ENCODE results near the gene UTP11.
A peak's percentile ranks its signal among the peaks of the same experiment; 100 is the strongest.

UTP11 gene

DNA sequence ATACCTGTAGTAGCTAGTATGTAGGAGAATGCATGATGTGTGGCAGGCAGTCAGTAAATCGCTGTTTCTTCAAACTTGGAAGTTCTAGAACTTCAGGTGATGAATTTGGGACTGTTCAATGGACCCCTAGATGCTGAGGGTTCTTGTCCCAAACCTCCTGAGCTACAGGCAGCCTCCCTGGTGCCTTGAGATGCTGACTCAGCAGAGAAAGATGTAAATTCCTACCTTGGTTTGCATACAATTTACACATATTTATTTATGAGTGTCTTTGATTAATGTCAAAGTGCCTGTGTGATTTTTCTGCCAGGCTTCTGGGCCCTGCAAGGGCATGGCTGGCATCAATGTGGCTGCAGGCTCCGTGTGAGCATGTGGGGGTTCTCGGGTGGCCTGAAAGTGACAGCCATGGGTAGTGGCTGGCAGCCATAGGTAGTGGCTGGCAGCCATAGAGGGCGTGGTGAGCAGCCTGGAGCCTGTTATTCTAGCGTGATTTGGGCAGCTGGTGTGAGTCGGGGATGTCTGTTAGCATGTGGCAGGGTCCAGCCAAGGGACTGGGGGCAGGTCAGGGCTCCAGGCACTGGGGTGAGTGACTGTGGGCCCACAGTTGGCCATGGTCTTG lies 47.2 kb downstream of the UTP11 start:
- WGBS (ENCODE audit: extremely low coverage, insufficient coverage, low lambda C conversion rate) = no CpG with 5 or more reads among the region's 6 CpGs
- no peak for DNase-seq
- H3K4me1 ChIP-seq (ENCODE audit: control insufficient read depth, low read depth, low read length) = peaks cover 2% of the 10 kb centered on the region

DNA sequence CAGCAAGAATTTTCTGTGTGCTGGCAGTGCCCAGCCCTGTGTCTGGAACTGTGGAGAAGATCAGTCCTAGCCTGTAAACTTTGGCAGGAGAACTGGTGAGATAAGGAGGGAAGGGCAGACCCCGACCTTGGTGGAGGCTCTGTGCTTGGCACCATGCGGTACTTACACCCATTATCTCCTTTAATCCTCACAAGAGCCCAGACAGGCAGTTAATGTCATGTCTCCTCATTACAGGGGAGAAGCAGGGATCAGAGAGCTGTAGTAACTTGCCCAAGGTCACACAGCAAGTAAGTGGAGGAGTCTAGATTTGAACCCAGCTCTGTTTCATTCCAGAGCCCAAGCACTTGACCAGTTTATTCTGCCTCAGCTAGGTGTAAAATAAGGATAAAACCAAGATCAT lies 48.0 kb downstream of the UTP11 start:
- Histone ChIP-seq H3K27ac (ENCODE audit: low read depth, low read length) (no peak overlapping the region), H3K79me2 (ENCODE audit: control insufficient read depth, insufficient read depth, low read length) (no peaks in the 10 kb centered on the region), H3K56ac (ENCODE audit: low read length) (no peak overlapping the region), H3K4me1 (ENCODE audit: control insufficient read depth, low read depth, low read length) (peaks cover 2% of the 10 kb centered on the region), H3K27me3 (ENCODE audit: insufficient read depth, low read length, poor library complexity) (no peaks in the 10 kb centered on the region), H4K8ac (ENCODE audit: low read depth, low read length) (no peak overlapping the region), H4K5ac (ENCODE audit: low read length) (no peak overlapping the region), H2BK5ac (ENCODE audit: low read length) (no peak overlapping the region), H2BK120ac (ENCODE audit: low read depth, low read length) (no peak overlapping the region), H3K9ac (ENCODE audit: low read length) (no peak overlapping the region), H3K4ac (ENCODE audit: low read depth, low read length) (no peak overlapping the region), H2AK5ac (ENCODE audit: low read length) (no peak overlapping the region), H3K23ac (ENCODE audit: low read length) (no peak overlapping the region), H3K18ac (ENCODE audit: low read length) (no peak overlapping the region), H3K36me3 (ENCODE audit: control insufficient read depth, insufficient read depth, low read length) (no peaks in the 10 kb centered on the region), H3K4me2 (ENCODE audit: low read length) (no peak overlapping the region), H3K4me3 (ENCODE audit: low read length) (no peak overlapping the region), H3K79me1 (ENCODE audit: low read length) (no peaks in the 10 kb centered on the region), H2BK15ac (replicated peaks; ENCODE audit: low read depth) (no peak overlapping the region)
- WGBS (ENCODE audit: extremely low coverage, insufficient coverage, low lambda C conversion rate) = no CpG with 5 or more reads among the region's 2 CpGs
- no peak for DNase-seq

More for the DNA sequence above, 47.2 kb downstream of the UTP11 start:
- Histone ChIP-seq H3K4ac (ENCODE audit: low read depth, low read length) (no peak overlapping the region), H3K23ac (ENCODE audit: low read length) (no peak overlapping the region), H4K8ac (ENCODE audit: low read depth, low read length) (no peak overlapping the region), H3K18ac (ENCODE audit: low read length) (no peak overlapping the region), H3K9ac (ENCODE audit: low read length) (no peak overlapping the region), H3K79me2 (ENCODE audit: control insufficient read depth, insufficient read depth, low read length) (no peaks in the 10 kb centered on the region), H3K4me2 (ENCODE audit: low read length) (no peak overlapping the region), H3K36me3 (ENCODE audit: control insufficient read depth, insufficient read depth, low read length) (no peaks in the 10 kb centered on the region), H2BK15ac (replicated peaks; ENCODE audit: low read depth) (no peak overlapping the region), H2BK120ac (ENCODE audit: low read depth, low read length) (no peak overlapping the region), H3K4me3 (ENCODE audit: low read length) (no peak overlapping the region), H2AK5ac (ENCODE audit: low read length) (no peak overlapping the region), H3K27me3 (ENCODE audit: insufficient read depth, low read length, poor library complexity) (no peaks in the 10 kb centered on the region), H3K79me1 (ENCODE audit: low read length) (no peaks in the 10 kb centered on the region), H3K56ac (ENCODE audit: low read length) (peak overlapping the region; percentile 36), H2BK5ac (ENCODE audit: low read length) (no peak overlapping the region), H4K5ac (ENCODE audit: low read length) (no peak overlapping the region), H3K27ac (ENCODE audit: low read depth, low read length) (no peak overlapping the region)

DNA sequence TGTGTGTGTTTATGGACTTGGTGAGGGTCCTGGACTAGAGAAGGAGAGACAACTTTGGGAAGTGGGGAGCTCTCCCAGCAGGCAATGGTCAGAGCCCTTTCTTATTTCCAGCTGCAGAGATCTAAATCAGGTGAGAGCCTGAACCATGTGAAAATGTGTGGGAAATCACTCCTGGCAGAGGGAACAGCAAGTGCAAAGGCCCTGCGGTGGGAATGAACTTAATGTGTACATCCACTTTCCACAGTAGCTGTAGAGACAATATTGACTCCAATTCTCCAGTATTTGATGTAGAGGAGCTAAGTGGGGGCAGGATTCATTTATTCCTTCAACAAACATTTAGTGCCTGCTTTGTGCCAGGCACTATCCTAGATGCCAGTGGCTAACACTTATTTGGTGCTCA lies 48.8 kb downstream of the UTP11 start:
- Histone ChIP-seq H3K4me3 (ENCODE audit: low read length) (no peak overlapping the region), H3K4ac (ENCODE audit: low read depth, low read length) (no peak overlapping the region), H3K4me1 (ENCODE audit: control insufficient read depth, low read depth, low read length) (peaks cover 2% of the 10 kb centered on the region), H3K27ac (ENCODE audit: low read depth, low read length) (no peak overlapping the region), H3K18ac (ENCODE audit: low read length) (no peak overlapping the region), H3K79me2 (ENCODE audit: control insufficient read depth, insufficient read depth, low read length) (no peaks in the 10 kb centered on the region), H2BK120ac (ENCODE audit: low read depth, low read length) (no peak overlapping the region), H3K56ac (ENCODE audit: low read length) (no peak overlapping the region), H2BK15ac (replicated peaks; ENCODE audit: low read depth) (no peak overlapping the region), H4K5ac (ENCODE audit: low read length) (no peak overlapping the region), H3K23ac (ENCODE audit: low read length) (no peak overlapping the region), H2AK5ac (ENCODE audit: low read length) (no peak overlapping the region), H3K36me3 (ENCODE audit: control insufficient read depth, insufficient read depth, low read length) (no peaks in the 10 kb centered on the region), H3K27me3 (ENCODE audit: insufficient read depth, low read length, poor library complexity) (no peaks in the 10 kb centered on the region), H3K4me2 (ENCODE audit: low read length) (no peak overlapping the region), H3K79me1 (ENCODE audit: low read length) (no peaks in the 10 kb centered on the region), H4K8ac (ENCODE audit: low read depth, low read length) (no peak overlapping the region), H2BK5ac (ENCODE audit: low read length) (no peak overlapping the region), H3K9ac (ENCODE audit: low read length) (no peak overlapping the region)
- WGBS (ENCODE audit: extremely low coverage, insufficient coverage, low lambda C conversion rate) = no CpG with 5 or more reads among the region's 1 CpG
- DNase-seq = no peak

DNA sequence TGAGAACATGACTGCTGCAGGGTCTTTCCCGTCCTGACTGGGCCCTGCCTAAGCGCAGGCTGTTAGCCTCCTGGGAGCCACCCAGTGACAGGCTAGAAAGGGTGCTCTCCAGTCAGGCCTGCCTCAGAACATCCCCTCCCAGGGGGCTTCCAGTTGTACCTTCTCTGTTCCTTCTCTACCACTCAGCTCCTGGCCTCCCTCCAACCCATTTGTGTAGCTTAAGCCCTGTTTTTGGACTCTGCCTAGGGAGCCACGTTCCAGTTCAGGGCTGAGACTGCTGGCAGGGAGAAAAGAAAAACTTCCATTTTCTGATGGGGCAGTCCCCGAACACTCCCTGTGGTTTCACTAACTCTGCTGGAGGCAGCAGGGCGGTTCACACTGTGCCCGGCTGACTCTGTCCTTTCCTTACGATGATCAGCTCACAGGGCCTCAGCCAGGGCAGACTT lies 49.4 kb downstream of the UTP11 start:
- Histone ChIP-seq H3K9ac (ENCODE audit: low read length) (no peak overlapping the region), H3K27me3 (ENCODE audit: insufficient read depth, low read length, poor library complexity) (no peaks in the 10 kb centered on the region), H4K5ac (ENCODE audit: low read length) (no peak overlapping the region), H2BK15ac (replicated peaks; ENCODE audit: low read depth) (no peak overlapping the region), H3K4ac (ENCODE audit: low read depth, low read length) (no peak overlapping the region), H4K8ac (ENCODE audit: low read depth, low read length) (no peak overlapping the region), H3K79me1 (ENCODE audit: low read length) (no peaks in the 10 kb centered on the region), H3K23ac (ENCODE audit: low read length) (no peak overlapping the region), H3K27ac (ENCODE audit: low read depth, low read length) (no peak overlapping the region), H2AK5ac (ENCODE audit: low read length) (no peak overlapping the region), H2BK5ac (ENCODE audit: low read length) (no peak overlapping the region), H3K36me3 (ENCODE audit: control insufficient read depth, insufficient read depth, low read length) (no peaks in the 10 kb centered on the region), H3K4me2 (ENCODE audit: low read length) (no peak overlapping the region), H3K4me1 (ENCODE audit: control insufficient read depth, low read depth, low read length) (peaks cover 2% of the 10 kb centered on the region), H3K56ac (ENCODE audit: low read length) (peak overlapping the region; percentile 8), H3K4me3 (ENCODE audit: low read length) (no peak overlapping the region), H3K18ac (ENCODE audit: low read length) (no peak overlapping the region), H3K79me2 (ENCODE audit: control insufficient read depth, insufficient read depth, low read length) (no peaks in the 10 kb centered on the region), H2BK120ac (ENCODE audit: low read depth, low read length) (no peak overlapping the region)
- DNase-seq = no peak
- WGBS (ENCODE audit: extremely low coverage, insufficient coverage, low lambda C conversion rate) = no CpG with 5 or more reads among the region's 7 CpGs

DNA sequence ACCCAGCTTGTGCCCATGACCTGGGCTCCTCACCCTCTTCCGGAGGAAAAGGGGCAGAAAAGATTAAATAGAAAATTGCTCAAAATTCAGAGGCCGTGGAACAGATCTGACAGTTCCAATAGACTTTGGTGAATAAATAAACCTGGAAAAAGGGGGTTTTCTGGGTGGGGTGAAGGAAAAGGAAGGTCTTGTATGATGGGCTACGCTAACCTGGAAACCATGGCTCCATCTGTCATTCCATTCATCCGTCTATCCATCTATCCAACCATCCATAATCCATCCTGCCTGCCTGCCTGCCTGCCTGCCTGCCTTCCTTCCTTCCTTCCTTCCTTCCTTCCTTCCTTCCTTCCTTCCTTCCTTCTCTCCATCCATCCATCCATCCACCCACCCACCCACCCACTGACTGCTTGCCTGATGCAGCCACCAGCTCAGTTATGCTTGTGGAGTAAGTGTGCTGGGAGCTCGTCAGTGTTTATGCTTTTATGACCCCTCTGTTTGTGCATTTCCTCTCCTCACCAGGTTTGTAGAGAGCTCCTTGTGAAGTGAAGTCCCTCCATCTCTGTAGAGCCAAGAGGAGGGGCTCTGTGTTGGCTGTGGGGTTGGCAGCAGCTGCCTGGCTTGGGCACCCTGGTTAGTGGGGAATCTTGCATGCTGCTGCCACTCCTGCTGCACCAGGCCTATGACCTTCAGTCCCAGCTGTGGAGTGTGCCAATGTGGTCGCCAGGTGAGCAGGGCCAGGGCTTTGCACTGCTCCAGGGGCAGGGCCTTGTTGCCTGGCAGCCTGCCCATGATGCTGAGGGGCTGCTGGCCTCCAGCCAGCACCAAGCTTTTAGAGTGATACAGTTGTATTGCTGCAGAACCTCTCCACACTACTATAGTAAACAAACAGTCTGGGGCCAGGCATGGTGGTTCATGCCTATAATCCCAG lies 50.1 kb downstream of the UTP11 start:
- Histone ChIP-seq H2BK120ac (ENCODE audit: low read depth, low read length) (no peak overlapping the region), H3K4me2 (ENCODE audit: low read length) (no peak overlapping the region), H2BK5ac (ENCODE audit: low read length) (no peak overlapping the region), H3K36me3 (ENCODE audit: control insufficient read depth, insufficient read depth, low read length) (no peaks in the 10 kb centered on the region), H3K4me3 (ENCODE audit: low read length) (no peak overlapping the region), H2BK15ac (replicated peaks; ENCODE audit: low read depth) (no peak overlapping the region), H3K4ac (ENCODE audit: low read depth, low read length) (no peak overlapping the region), H3K27ac (ENCODE audit: low read depth, low read length) (no peak overlapping the region), H2AK5ac (ENCODE audit: low read length) (no peak overlapping the region), H4K5ac (ENCODE audit: low read length) (no peak overlapping the region), H3K79me1 (ENCODE audit: low read length) (no peaks in the 10 kb centered on the region), H4K8ac (ENCODE audit: low read depth, low read length) (no peak overlapping the region), H3K27me3 (ENCODE audit: insufficient read depth, low read length, poor library complexity) (no peaks in the 10 kb centered on the region), H3K9ac (ENCODE audit: low read length) (no peak overlapping the region), H3K4me1 (ENCODE audit: control insufficient read depth, low read depth, low read length) (peaks cover 2% of the 10 kb centered on the region), H3K79me2 (ENCODE audit: control insufficient read depth, insufficient read depth, low read length) (no peaks in the 10 kb centered on the region), H3K56ac (ENCODE audit: low read length) (peak overlapping the region; percentile 8), H3K23ac (ENCODE audit: low read length) (no peak overlapping the region), H3K18ac (ENCODE audit: low read length) (no peak overlapping the region)
- no CpG with 5 or more reads among the region's 6 CpGs for WGBS (ENCODE audit: extremely low coverage, insufficient coverage, low lambda C conversion rate)
- no peak for DNase-seq
